ENCODE measurements around the gene TASL. TPM values are rescaled to one million over a fixed set of nuclear protein-coding genes. Genes with fewer than 3 reads are reported as not detected.

The TASL gene
- polyA plus RNA-seq, 1 of the 3 experiments (the other 2 are of a cell fraction): not detected

GRCh38 chrX:30622361-30622760, 44.8 kb upstream of the TASL start:
- Histone ChIP-seq H2AFZ (ENCODE audit: low read depth) (no peak overlapping the region), H4K20me1 (ENCODE audit: insufficient read depth) (no peaks in the 10 kb centered on the region), H3K4me3 (ENCODE audit: low read depth in 2 of 2, low read length in 1 of 2) (no peak overlapping the region), H3K9me3 (peaks cover 11% of the 10 kb centered on the region; the same call in 1 of the 2 replicates), H3F3A (replicated peaks; ENCODE audit: insufficient read depth) (no peaks in the 10 kb centered on the region), H3K4me2 (no peak overlapping the region), H3K9me2 (no peaks in the 10 kb centered on the region), H3K27me3 (ENCODE audit: insufficient read depth) (no peaks in the 10 kb centered on the region), H3K36me3 (replicated peaks in 1 of 2; ENCODE audit: control insufficient read depth in 1 of 2, insufficient read depth in 2 of 2, low read length in 1 of 2) (no peaks in the 10 kb centered on the region), H3K79me2 (ENCODE audit: insufficient read depth) (no peaks in the 10 kb centered on the region), H3K4me1 (ENCODE audit: control insufficient read depth in 1 of 2, insufficient read depth in 2 of 2, low read depth in 1 of 2, low read length in 1 of 2) (no peaks in the 10 kb centered on the region), H3K27ac (ENCODE audit: low read depth in 2 of 2, low read length in 1 of 2) (no peak overlapping the region), H3K9ac (no peak overlapping the region)
- POLR2A ChIA-PET: no interaction called here
- no peak for DNase-seq
- TF ChIP-seq FOXM1 (IDR thresholded peaks at IDR 0.05; ENCODE audit: low read depth): no peak
- TF ChIP-seq PBX3 (IDR thresholded peaks at IDR 0.05): no peak
- no peak for TF ChIP-seq FOXJ3 (CRISPR knock-in tag; IDR thresholded peaks at IDR 0.05)
- no peak for TF ChIP-seq MAX (IDR thresholded peaks at IDR 0.05; ENCODE audit: low read depth)
- TF ChIP-seq YY1 (IDR thresholded peaks at IDR 0.05; ENCODE audit: low read depth): no peak
- no peak for TF ChIP-seq MXI1 (IDR thresholded peaks at IDR 0.05; ENCODE audit: low read depth, low read length)
- TF ChIP-seq NFIC (IDR thresholded peaks at IDR 0.05; ENCODE audit: borderline replicate concordance): no peak
- no peak for TF ChIP-seq ZBTB33 (IDR thresholded peaks at IDR 0.05; ENCODE audit: borderline replicate concordance, low read depth)
- TF ChIP-seq RXRA (IDR thresholded peaks at IDR 0.05; ENCODE audit: borderline replicate concordance, low read depth): no peak
- TF ChIP-seq RFX5 (IDR thresholded peaks at IDR 0.05; ENCODE audit: low read length): no peak
- no peak for TF ChIP-seq ELF1 (IDR thresholded peaks at IDR 0.05)
- no peak for TF ChIP-seq CTCF (IDR thresholded peaks at IDR 0.05)
- no peak for TF ChIP-seq JUND (IDR thresholded peaks at IDR 0.05)
- no peak for TF ChIP-seq TAF1 (IDR thresholded peaks at IDR 0.05; ENCODE audit: borderline replicate concordance, low read depth, low read length)
- no peak for TF ChIP-seq RCOR1 (IDR thresholded peaks at IDR 0.05; ENCODE audit: low read length)
- TF ChIP-seq NRF1 (IDR thresholded peaks at IDR 0.05; ENCODE audit: low read depth, low read length): no peak
- TF ChIP-seq EP300 (IDR thresholded peaks at IDR 0.05; ENCODE audit: borderline replicate concordance in 1 of 2, low read depth in 1 of 2, low read length in 1 of 2): no peak
- WGBS (ENCODE audit: low lambda C conversion rate): 46% methylated on average over 2 of the region's 2 CpGs
- CTCF ChIA-PET: no interaction called here
